Vagina (tissue), 2 donors: Measurements from ENCODE around the gene TMEM135. TPM values are rescaled to one million over a fixed set of nuclear protein-coding genes. Genes with fewer than 3 reads are reported as not detected.
A peak's percentile ranks its signal among the peaks of the same experiment; 100 is the strongest.
"Not testable (repeated sequence)": the region's sequence is repeated elsewhere in the genome, so short reads cannot be mapped to it uniquely, and the experiment has no call there.

Experiments used
- DNase-seq, 2 donors: peaks; one replicate each; pipeline ENCODE4 v3.0.0-alpha.2; 2017; ENCODE audit errors: extremely low spot score in 2 of 2
- H3K27ac ChIP-seq: fragments of 200-600 bp; sonication (generic); one replicate; pipeline ENCODE4 v1.5.1; 2019
- H3K27me3 ChIP-seq: fragments of 200-600 bp; sonication (generic); one replicate; pipeline ENCODE4 v1.5.1; 2019
- H3K36me3 ChIP-seq, 2 donors: fragments of 200-600 bp; sonication (generic); one replicate each; pipeline ENCODE4 v1.5.1; 2017 to 2019
- H3K4me1 ChIP-seq: fragments of 200-600 bp; sonication (generic); one replicate; pipeline ENCODE4 v1.5.1; 2019
- H3K4me3 ChIP-seq, 2 donors: fragments of 200-600 bp; sonication (generic); 1 replicate in 1 of 2; 2 replicates in 1 of 2; pipeline ENCODE4 v1.5.1; 2016 to 2019
- H3K9me3 ChIP-seq: fragments of 200-600 bp; sonication (generic); one replicate; pipeline ENCODE4 v1.5.1; 2019
- POLR2A ChIP-seq, 2 donors: fragments of 450-650 bp; IDR thresholded peaks; one replicate each; pipeline ENCODE4 v1.6.1; 2017; ENCODE audit warnings: antibody characterized with exemption in 2 of 2, mild to moderate bottlenecking in 2 of 2, moderate library complexity in 2 of 2
- POLR2AphosphoS5 ChIP-seq, 2 donors: sonication (generic); formaldehyde crosslinking; IDR thresholded peaks; one replicate each; pipeline ENCODE4 v1.9.0; 2017; ENCODE audit warnings: antibody characterized with exemption in 2 of 2, mild to moderate bottlenecking in 2 of 2, low read depth in 1 of 2; ENCODE audit not compliant: insufficient read depth in 1 of 2
- intact Hi-C: fragments of 100-400 bp; cut with DNase I; formaldehyde crosslinking; loops from one replicate; pipeline ENCODE4 v1.15.1; 2023
- total RNA-seq: library from RNA; depleted of rRNA; stranded (reverse); fragments of >200 nt; gene quantifications from one replicate; pipeline ENCODE4 v1.2.3, GENCODE V29; 2016
- TF ChIP-seq, protein P1 (sequence below), 3 experiments: fragments of 450-650 bp in 2 of 3; fragments of 200-600 bp in 1 of 3; sonication (generic) in 1 of 3; IDR thresholded peaks; one replicate each; pipeline ENCODE4 v1.5.1; 2017 to 2019; ENCODE audit warnings: antibody characterized with exemption in 3 of 3, mild to moderate bottlenecking in 2 of 3, moderate library complexity in 2 of 3

The TMEM135 gene
- 17.2 TPM for total RNA-seq

DNA sequence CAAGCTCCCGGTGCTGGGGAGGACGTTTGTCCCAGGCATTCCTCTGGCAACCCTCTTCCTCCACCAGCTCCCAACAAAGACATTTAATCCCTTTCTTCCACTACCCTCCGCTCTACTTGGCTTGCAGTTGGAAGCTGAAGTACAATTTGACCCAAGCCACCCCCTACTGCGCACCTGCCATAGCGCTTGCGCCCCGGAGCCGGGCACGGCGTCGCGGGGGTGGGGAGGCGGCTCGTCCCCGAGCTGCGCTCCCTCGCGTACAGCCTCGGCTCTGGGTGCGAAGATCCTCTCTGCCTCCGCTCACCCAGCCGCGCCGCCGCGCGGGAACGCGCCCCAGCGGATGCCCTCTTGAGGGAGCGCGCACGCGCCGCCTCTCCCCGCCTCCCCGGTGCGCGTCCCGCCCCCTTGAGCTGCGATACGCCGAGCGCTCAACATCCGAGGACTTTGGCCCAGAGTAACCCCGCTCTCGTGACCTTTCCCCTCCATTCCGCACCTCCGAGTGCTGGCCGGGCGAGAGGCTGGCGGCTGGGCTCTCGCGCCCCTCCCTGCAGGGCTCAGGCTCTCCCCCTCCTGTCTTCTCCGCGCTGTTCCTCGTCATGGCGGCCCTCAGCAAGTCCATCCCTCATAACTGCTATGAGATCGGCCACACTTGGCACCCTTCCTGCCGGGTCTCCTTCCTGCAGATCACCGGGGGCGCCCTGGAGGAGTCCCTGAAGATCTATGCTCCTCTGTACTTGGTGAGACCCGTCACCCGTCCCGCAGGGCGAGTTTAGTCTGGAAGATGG, at the start of gene TMEM135:
Gene TMEM135, plus strand, starts transcription at position 485 of the 785 bp plus-strand sequence. Its CDS starts 112 bp downstream, at position 597.
- peak; percentile 53 to 79 for TF ChIP-seq POLR2AphosphoS5 (IDR thresholded peaks at IDR 0.05; ENCODE audit: insufficient read depth in 1 of 2, low read depth in 1 of 2)
- TF ChIP-seq, protein P1, sequence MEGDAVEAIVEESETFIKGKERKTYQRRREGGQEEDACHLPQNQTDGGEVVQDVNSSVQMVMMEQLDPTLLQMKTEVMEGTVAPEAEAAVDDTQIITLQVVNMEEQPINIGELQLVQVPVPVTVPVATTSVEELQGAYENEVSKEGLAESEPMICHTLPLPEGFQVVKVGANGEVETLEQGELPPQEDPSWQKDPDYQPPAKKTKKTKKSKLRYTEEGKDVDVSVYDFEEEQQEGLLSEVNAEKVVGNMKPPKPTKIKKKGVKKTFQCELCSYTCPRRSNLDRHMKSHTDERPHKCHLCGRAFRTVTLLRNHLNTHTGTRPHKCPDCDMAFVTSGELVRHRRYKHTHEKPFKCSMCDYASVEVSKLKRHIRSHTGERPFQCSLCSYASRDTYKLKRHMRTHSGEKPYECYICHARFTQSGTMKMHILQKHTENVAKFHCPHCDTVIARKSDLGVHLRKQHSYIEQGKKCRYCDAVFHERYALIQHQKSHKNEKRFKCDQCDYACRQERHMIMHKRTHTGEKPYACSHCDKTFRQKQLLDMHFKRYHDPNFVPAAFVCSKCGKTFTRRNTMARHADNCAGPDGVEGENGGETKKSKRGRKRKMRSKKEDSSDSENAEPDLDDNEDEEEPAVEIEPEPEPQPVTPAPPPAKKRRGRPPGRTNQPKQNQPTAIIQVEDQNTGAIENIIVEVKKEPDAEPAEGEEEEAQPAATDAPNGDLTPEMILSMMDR (IDR thresholded peaks at IDR 0.05), result no peak
- peak in 1 of 2 donors; percentile 17 for TF ChIP-seq POLR2A (IDR thresholded peaks at IDR 0.05)
- H3K36me3 ChIP-seq, result no peaks in the 10 kb centered on the region
- intact Hi-C loops, result loop anchor here (5.0 kb wide), 1 partner anchor 80 kb away; the partner anchor contains the start of gene FZD4

DNA sequence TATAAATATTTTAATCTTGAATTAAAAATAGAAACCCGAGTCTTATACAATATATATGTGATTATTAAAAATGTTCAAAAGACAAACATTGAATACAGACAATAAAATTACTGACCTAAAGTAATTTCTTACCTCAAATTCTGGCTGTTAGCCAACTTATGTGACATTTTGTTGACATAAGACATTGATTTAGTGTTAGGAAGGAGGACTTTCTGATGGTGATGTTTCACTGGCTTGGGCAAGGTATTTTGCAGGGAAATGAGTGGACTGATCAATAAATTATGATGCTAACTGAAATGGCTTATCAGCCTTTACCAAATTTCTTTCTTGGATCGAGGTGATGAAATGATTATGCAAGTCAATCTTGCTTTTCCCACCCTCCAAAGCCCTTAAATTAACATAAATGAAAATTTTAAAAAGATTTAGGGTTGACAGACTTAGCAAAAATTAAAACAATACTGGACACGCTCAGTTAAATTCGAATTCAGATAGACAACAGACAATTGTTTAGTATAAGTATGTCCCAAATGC, 49.3 kb upstream of the TMEM135 start:
- no peak for DNase-seq
- Histone ChIP-seq H3K4me3 (no peak overlapping the region), H3K36me3 (no peaks in the 10 kb centered on the region), H3K27ac (no peak overlapping the region), H3K9me3 (no peaks in the 10 kb centered on the region), H3K27me3 (no peaks in the 10 kb centered on the region), H3K4me1 (no peaks in the 10 kb centered on the region)
- intact Hi-C loops, result no loop called here
- TF ChIP-seq POLR2AphosphoS5 (IDR thresholded peaks at IDR 0.05; ENCODE audit: insufficient read depth in 1 of 2, low read depth in 1 of 2) (no peak), POLR2A (IDR thresholded peaks at IDR 0.05) (no peak)
- TF ChIP-seq, protein P1 (IDR thresholded peaks at IDR 0.05), result no peak

More for the DNA sequence above, at the start of gene TMEM135:
- no peaks in the 10 kb centered on the region for H3K27me3 ChIP-seq
- peak; percentile 91 to 96 for DNase-seq
- H3K4me1 ChIP-seq, result peaks cover 25% of the 10 kb centered on the region
- H3K27ac ChIP-seq, result peak within 1 kb of the TSS; percentile 77
- H3K4me3 ChIP-seq, result peak within 1 kb of the TSS; percentile 72 to 75
- no peaks in the 10 kb centered on the region for H3K9me3 ChIP-seq

DNA sequence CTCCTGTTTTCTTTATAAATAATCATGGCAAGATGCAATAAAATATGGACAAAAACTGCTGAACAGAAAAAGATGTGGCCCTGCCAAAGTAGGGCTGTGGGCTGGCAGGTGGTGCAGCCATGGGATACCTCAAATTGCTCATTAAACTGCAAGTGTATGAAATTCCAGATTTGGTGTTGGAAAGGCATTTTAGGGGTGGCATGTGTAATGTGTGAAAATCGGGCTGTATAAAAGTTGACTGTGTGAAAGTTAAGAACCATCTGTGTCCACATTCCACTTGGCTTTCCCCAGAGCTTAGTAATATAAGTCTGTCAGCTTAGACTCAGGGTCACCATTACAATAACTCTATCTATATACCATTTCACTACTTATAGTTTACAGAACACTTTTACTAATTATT, 47.7 kb upstream of the TMEM135 start:
- intact Hi-C loops, result no loop called here
- no peak overlapping the region for H3K4me3 ChIP-seq
- no peak overlapping the region for H3K27ac ChIP-seq
- TF ChIP-seq POLR2AphosphoS5 (IDR thresholded peaks at IDR 0.05; ENCODE audit: insufficient read depth in 1 of 2, low read depth in 1 of 2) (no peak), POLR2A (IDR thresholded peaks at IDR 0.05) (no peak)
- TF ChIP-seq, protein P1 (IDR thresholded peaks at IDR 0.05), result no peak
- H3K27me3 ChIP-seq, result no peaks in the 10 kb centered on the region
- no peaks in the 10 kb centered on the region for H3K4me1 ChIP-seq
- H3K9me3 ChIP-seq, result no peaks in the 10 kb centered on the region
- no peak for DNase-seq
- H3K36me3 ChIP-seq, result no peaks in the 10 kb centered on the region

DNA sequence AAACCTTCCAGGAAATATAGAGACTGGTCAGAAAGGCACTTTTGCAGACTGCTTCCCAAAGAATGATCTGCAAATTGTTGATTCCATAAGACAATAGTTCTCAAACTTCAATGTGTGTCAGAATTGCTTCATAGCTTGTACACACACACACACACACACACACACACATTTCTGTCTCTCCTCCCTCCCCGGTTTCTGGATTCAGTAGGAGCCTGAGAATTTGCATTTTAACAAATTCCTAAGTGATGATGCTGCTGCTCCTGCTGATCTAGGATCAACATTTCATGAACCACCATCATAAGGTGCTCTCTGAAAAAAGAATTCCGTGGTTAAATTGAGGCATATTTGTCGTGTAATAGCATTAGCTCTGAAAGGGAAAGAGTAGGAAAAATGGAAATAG, 47.2 kb upstream of the TMEM135 start:
- Histone ChIP-seq H3K9me3 (no peaks in the 10 kb centered on the region), H3K27ac (no peak overlapping the region), H3K4me1 (no peaks in the 10 kb centered on the region), H3K27me3 (no peaks in the 10 kb centered on the region), H3K4me3 (no peak overlapping the region), H3K36me3 (no peaks in the 10 kb centered on the region)
- TF ChIP-seq POLR2AphosphoS5 (IDR thresholded peaks at IDR 0.05; ENCODE audit: insufficient read depth in 1 of 2, low read depth in 1 of 2), result no peak
- intact Hi-C loops, result no loop called here
- DNase-seq, result no peak

DNA sequence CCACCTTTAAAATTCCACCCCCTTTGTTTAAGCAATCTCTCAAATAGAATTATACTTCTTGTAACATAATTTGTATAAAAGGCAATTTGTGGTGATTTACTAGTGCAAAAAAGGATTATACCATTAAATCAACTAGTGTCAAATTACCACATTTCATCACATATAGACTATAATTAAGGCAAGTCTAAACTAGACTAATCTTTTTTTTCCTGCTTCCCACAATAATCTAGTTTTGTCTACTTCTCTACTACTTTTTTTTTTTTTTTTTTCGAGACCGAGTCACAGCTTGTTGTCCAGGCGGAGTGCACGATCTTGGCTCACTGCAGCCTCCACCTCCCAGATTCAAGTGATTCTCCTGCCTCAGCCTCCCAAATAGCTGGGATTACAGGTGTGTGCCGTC, 46.4 kb upstream of the TMEM135 start:
- no peaks in the 10 kb centered on the region for H3K36me3 ChIP-seq
- no peak for DNase-seq
- H3K4me3 ChIP-seq, result no peak overlapping the region
- no peaks in the 10 kb centered on the region for H3K9me3 ChIP-seq
- intact Hi-C loops, result no loop called here
- H3K4me1 ChIP-seq, result no peaks in the 10 kb centered on the region
- no peak for TF ChIP-seq POLR2A (IDR thresholded peaks at IDR 0.05)
- no peak for TF ChIP-seq POLR2AphosphoS5 (IDR thresholded peaks at IDR 0.05; ENCODE audit: insufficient read depth in 1 of 2, low read depth in 1 of 2)
- TF ChIP-seq, protein P1 (IDR thresholded peaks at IDR 0.05), result no peak
- no peak overlapping the region for H3K27ac ChIP-seq
- H3K27me3 ChIP-seq, result no peaks in the 10 kb centered on the region

DNA sequence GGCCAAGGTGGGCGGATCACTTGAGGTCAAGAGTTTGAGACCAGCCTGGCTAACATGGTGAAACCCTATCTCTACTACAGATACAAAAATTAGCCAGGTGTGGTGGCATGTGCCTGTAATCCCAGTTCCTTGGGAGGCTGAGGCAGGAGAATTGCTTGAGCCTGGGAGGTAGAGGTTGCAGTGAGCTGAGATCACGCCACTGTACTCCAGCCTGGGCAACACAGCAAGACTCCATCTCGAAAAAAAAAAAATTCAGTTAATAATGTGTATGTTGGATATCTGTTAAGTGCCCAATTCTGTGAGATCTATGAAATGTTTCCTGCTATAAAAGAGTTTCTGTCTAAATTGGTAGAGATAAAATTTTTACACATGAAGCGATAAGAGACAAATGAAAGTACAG, 45.4 kb upstream of the TMEM135 start:
- DNase-seq, H3K9me3 ChIP-seq, H3K4me1 ChIP-seq, H3K4me3 ChIP-seq, intact Hi-C loops, H3K27me3 ChIP-seq, H3K36me3 ChIP-seq, H3K27ac ChIP-seq: not testable (repeated sequence)
